ENCODE measurements around the gene HAPLN1.

HAPLN1 gene

DNA sequence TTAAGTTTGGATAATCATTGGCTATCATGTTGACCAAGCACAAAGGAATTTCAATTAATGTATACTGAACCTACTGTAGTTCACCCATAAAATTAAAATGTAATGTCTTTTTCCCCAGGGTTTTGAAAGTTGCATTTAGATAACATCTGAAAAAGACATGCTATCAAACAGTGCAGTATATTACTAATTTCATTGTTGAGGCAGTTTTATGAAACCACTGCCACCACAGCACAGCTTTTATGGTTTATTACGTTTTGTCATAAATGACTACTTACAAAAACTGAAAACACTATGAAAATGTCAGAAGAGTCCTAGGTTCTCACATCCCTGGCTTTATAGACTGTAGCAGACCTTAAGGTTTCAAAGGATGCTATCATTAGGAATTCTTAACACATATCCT lies 32.0 kb upstream of the HAPLN1 start:
- no peak for TF ChIP-seq TCF12 (IDR thresholded peaks at IDR 0.05; ENCODE audit: low read depth)
- TF ChIP-seq TAF1 (IDR thresholded peaks at IDR 0.05; ENCODE audit: low read depth): no peak
- no peak for TF ChIP-seq FOXM1 (IDR thresholded peaks at IDR 0.05; ENCODE audit: borderline replicate concordance, low read depth)

DNA sequence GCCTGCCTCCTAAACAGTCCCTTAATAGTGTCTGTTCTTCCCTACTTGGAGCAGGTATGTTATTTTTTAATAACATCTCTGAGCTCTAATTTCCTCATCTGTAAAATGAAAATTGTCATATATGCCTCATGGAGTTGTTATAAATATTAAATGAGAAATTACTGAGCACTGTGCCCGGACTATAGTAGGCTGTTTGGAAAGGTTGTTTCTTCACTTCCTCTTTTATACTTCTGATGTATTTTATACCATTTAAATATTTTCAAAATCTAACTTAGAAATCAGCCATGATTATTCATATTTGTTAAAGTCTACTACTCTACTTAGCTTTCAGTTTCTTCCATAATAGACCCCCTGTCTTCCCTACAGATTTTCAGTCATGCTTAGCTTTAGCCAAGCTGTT lies 30.5 kb upstream of the HAPLN1 start:
- no peak for TF ChIP-seq EGR1 (IDR thresholded peaks at IDR 0.05)
- TF ChIP-seq NFIC (IDR thresholded peaks at IDR 0.05): no peak
- TF ChIP-seq, protein P1, sequence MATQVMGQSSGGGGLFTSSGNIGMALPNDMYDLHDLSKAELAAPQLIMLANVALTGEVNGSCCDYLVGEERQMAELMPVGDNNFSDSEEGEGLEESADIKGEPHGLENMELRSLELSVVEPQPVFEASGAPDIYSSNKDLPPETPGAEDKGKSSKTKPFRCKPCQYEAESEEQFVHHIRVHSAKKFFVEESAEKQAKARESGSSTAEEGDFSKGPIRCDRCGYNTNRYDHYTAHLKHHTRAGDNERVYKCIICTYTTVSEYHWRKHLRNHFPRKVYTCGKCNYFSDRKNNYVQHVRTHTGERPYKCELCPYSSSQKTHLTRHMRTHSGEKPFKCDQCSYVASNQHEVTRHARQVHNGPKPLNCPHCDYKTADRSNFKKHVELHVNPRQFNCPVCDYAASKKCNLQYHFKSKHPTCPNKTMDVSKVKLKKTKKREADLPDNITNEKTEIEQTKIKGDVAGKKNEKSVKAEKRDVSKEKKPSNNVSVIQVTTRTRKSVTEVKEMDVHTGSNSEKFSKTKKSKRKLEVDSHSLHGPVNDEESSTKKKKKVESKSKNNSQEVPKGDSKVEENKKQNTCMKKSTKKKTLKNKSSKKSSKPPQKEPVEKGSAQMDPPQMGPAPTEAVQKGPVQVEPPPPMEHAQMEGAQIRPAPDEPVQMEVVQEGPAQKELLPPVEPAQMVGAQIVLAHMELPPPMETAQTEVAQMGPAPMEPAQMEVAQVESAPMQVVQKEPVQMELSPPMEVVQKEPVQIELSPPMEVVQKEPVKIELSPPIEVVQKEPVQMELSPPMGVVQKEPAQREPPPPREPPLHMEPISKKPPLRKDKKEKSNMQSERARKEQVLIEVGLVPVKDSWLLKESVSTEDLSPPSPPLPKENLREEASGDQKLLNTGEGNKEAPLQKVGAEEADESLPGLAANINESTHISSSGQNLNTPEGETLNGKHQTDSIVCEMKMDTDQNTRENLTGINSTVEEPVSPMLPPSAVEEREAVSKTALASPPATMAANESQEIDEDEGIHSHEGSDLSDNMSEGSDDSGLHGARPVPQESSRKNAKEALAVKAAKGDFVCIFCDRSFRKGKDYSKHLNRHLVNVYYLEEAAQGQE (IDR thresholded peaks at IDR 0.05; ENCODE audit: low read depth): no peak
- TF ChIP-seq TEAD4 (IDR thresholded peaks at IDR 0.05): no peak

DNA sequence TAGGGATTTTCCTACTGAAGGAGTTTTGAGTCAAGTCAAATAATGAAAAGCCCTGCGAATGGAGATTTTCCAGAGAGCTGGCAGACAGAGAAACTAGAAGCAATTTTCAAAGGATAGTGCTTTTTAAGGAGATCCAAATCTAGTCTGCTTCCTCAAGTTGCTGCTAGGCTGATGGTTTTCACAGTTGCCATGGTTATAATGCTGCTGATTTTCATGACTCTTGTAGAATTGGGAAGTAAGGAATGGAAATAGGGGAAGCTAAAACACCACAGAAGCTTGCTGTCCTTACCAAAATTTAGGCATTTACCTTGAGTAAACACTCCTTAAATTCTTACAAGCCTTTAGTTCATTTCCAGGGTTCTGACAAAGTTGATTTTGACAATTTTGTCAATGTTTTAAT lies 30.1 kb upstream of the HAPLN1 start:
- no peak for TF ChIP-seq FOXM1 (IDR thresholded peaks at IDR 0.05; ENCODE audit: borderline replicate concordance, low read depth)

DNA sequence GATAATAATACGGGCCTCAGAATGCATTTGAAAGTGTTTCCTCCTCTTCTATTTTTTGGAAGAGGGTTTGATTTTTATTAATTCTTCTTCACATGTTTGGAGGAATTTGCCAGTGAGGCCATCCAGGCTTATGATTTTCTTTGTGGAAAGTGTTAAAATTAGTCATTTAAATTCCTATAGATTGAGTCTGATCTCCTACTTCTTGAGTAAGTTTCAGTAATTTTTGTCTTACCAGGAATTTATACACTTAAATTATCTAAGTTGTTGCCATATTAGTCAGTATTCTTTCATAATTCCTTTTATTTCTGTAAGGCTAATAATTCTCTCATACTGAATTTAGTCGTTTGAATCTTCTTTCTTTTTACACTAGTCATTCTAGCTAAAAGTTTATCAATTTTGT lies 25.2 kb upstream of the HAPLN1 start:
- TF ChIP-seq, protein P2, sequence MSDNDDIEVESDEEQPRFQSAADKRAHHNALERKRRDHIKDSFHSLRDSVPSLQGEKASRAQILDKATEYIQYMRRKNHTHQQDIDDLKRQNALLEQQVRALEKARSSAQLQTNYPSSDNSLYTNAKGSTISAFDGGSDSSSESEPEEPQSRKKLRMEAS (IDR thresholded peaks at IDR 0.05): no peak
- TF ChIP-seq CREB1 (IDR thresholded peaks at IDR 0.05; ENCODE audit: low read depth): no peak

DNA sequence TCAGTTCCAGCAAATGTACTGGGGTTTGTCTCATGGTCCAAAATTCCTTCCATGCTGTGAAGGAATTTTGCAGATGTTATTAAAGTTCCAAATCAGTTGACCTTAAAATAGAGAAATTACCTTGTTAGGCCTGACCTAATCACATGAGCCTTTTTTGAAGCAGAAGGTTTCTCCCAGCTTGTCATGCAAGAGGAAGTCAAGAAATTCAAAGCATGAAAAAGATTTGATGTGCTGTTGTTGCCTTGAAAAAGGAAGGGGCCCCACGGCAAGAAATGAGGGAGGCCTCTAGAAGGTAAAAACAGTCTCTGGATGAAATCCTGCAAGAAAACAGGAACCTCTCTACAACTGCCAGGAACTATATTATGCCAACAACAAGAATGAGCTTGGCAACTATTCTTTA lies 24.2 kb upstream of the HAPLN1 start:
- TF ChIP-seq ZBTB7A (IDR thresholded peaks at IDR 0.05; ENCODE audit: low read depth): no peak
- TF ChIP-seq, protein P2 (IDR thresholded peaks at IDR 0.05): no peak
- TF ChIP-seq, protein P3, sequence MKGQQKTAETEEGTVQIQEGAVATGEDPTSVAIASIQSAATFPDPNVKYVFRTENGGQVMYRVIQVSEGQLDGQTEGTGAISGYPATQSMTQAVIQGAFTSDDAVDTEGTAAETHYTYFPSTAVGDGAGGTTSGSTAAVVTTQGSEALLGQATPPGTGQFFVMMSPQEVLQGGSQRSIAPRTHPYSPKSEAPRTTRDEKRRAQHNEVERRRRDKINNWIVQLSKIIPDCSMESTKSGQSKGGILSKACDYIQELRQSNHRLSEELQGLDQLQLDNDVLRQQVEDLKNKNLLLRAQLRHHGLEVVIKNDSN (IDR thresholded peaks at IDR 0.05): no peak
- no peak for TF ChIP-seq RAD21 (IDR thresholded peaks at IDR 0.05; ENCODE audit: low read depth)
- no peak for TF ChIP-seq TCF12 (IDR thresholded peaks at IDR 0.05; ENCODE audit: low read depth)
- no peak for TF ChIP-seq TEAD4 (IDR thresholded peaks at IDR 0.05)
- no peak for TF ChIP-seq YY1 (IDR thresholded peaks at IDR 0.05; ENCODE audit: low read depth)
- no peak for TF ChIP-seq CREB1 (IDR thresholded peaks at IDR 0.05; ENCODE audit: low read depth)
- TF ChIP-seq EGR1 (IDR thresholded peaks at IDR 0.05): no peak
- no peak for TF ChIP-seq CEBPB (IDR thresholded peaks at IDR 0.05)
- TF ChIP-seq FOXM1 (IDR thresholded peaks at IDR 0.05; ENCODE audit: borderline replicate concordance, low read depth): no peak
- no peak for TF ChIP-seq TAF1 (IDR thresholded peaks at IDR 0.05; ENCODE audit: low read depth)

DNA sequence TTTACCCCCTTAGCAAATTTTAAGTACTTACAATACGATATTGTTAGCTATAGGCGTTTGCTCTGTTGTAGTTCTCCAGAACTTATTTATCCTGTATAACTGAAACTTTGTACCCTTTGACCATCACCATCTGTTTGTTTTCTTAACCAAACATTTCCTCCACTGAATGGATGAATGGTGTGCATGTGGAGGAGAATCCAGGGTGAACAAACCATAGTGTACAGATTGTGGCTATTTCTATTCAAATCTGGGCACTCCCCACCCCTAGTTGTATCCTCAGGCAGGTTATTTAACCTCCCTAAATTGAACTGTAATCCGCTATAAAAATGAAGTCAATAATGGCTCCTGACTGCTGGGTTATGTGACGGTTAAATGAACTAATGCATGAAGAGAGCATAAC lies 21.4 kb upstream of the HAPLN1 start:
- TF ChIP-seq, protein P3 (IDR thresholded peaks at IDR 0.05): no peak
- TF ChIP-seq RAD21 (IDR thresholded peaks at IDR 0.05; ENCODE audit: low read depth): no peak
- no peak for TF ChIP-seq YY1 (IDR thresholded peaks at IDR 0.05; ENCODE audit: low read depth)
- no peak for TF ChIP-seq FOXM1 (IDR thresholded peaks at IDR 0.05; ENCODE audit: borderline replicate concordance, low read depth)
- no peak for TF ChIP-seq TEAD4 (IDR thresholded peaks at IDR 0.05)
- no peak for TF ChIP-seq TCF12 (IDR thresholded peaks at IDR 0.05; ENCODE audit: low read depth)
- TF ChIP-seq, protein P1 (IDR thresholded peaks at IDR 0.05; ENCODE audit: low read depth): no peak
- no peak for TF ChIP-seq CEBPB (IDR thresholded peaks at IDR 0.05)
- no peak for TF ChIP-seq TAF1 (IDR thresholded peaks at IDR 0.05; ENCODE audit: low read depth)
- TF ChIP-seq, protein P2 (IDR thresholded peaks at IDR 0.05): no peak
- no peak for TF ChIP-seq EP300 (IDR thresholded peaks at IDR 0.05; ENCODE audit: borderline replicate concordance)
- no peak for TF ChIP-seq CREB1 (IDR thresholded peaks at IDR 0.05; ENCODE audit: low read depth)
- no peak for TF ChIP-seq NFIC (IDR thresholded peaks at IDR 0.05)
- TF ChIP-seq ZBTB7A (IDR thresholded peaks at IDR 0.05; ENCODE audit: low read depth): no peak
- TF ChIP-seq EGR1 (IDR thresholded peaks at IDR 0.05): no peak

DNA sequence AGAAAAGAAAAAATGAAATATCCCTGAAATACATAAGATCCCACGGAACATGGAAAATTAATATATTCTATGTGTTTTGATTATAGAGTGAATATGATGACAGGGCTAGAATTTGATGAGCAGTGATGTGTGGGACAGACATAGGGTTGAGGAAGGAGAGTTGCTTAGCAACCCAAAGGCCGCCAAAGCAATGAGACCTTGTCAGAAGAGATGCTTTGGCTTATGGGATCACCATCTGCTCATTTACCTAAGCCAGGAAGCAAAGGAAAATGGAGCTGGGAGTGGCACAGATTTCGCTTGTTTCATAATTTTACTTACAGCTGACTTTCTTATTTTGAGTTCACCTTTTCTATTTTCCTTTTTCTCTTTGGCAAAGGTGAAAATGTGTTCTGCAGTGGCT lies 20.9 kb upstream of the HAPLN1 start:
- TF ChIP-seq, protein P1 (IDR thresholded peaks at IDR 0.05; ENCODE audit: low read depth): no peak
- TF ChIP-seq, protein P2 (IDR thresholded peaks at IDR 0.05): no peak
- TF ChIP-seq CREB1 (IDR thresholded peaks at IDR 0.05; ENCODE audit: low read depth) (no peak), EGR1 (IDR thresholded peaks at IDR 0.05) (no peak), FOXM1 (IDR thresholded peaks at IDR 0.05; ENCODE audit: borderline replicate concordance, low read depth) (no peak), CEBPB (IDR thresholded peaks at IDR 0.05) (no peak), TCF12 (IDR thresholded peaks at IDR 0.05; ENCODE audit: low read depth) (no peak), TEAD4 (IDR thresholded peaks at IDR 0.05) (no peak), EP300 (IDR thresholded peaks at IDR 0.05; ENCODE audit: borderline replicate concordance) (no peak), YY1 (IDR thresholded peaks at IDR 0.05; ENCODE audit: low read depth) (no peak), NFIC (IDR thresholded peaks at IDR 0.05) (no peak)

All from Ishikawa (cell line).